ENCODE results near the gene TIGD7.

DNA sequence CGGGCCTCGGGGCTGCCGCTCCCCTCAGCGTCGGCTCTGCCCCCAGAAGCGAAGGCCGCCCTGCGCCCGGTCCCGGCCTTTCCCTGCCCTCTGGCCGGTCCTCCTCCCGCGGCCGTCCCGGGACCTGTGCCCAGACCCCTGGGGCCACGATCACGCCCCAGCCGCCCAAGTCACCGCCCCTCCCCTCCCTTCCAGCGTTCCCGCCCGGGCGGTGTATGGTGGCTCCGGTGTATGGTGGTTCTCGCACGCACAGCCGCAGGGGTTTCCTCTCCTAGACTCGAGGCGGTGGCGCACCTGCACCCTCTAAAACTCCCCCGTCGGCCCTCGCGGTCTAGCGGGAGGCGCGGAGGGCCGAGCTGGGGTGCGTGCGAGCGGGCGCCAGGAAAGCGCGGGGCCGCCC lies 10.0 kb downstream of the TIGD7 start:
- no peak for TF ChIP-seq TCF7L2 (IDR thresholded peaks at IDR 0.05; ENCODE audit: borderline replicate concordance, extremely low read depth, insufficient read depth, insufficient read length)
- TF ChIP-seq, protein P1, sequence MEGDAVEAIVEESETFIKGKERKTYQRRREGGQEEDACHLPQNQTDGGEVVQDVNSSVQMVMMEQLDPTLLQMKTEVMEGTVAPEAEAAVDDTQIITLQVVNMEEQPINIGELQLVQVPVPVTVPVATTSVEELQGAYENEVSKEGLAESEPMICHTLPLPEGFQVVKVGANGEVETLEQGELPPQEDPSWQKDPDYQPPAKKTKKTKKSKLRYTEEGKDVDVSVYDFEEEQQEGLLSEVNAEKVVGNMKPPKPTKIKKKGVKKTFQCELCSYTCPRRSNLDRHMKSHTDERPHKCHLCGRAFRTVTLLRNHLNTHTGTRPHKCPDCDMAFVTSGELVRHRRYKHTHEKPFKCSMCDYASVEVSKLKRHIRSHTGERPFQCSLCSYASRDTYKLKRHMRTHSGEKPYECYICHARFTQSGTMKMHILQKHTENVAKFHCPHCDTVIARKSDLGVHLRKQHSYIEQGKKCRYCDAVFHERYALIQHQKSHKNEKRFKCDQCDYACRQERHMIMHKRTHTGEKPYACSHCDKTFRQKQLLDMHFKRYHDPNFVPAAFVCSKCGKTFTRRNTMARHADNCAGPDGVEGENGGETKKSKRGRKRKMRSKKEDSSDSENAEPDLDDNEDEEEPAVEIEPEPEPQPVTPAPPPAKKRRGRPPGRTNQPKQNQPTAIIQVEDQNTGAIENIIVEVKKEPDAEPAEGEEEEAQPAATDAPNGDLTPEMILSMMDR (IDR thresholded peaks at IDR 0.05 in 2 of 3, conservative IDR thresholded peaks at IDR 0.05 in 1 of 3; ENCODE audit: borderline replicate concordance in 1 of 3, insufficient read depth in 1 of 3, low read depth in 2 of 3, low read length in 2 of 3), result no peak
- TF ChIP-seq POLR2A (IDR thresholded peaks at IDR 0.05; ENCODE audit: borderline replicate concordance, extremely low read depth, insufficient read depth, insufficient read length), result no peak

All from HCT116 (cell line).